Astrocyte (in vitro differentiated cells and primary cell): ENCODE results near the gene DUS2. TPM values are rescaled to one million over a fixed set of nuclear protein-coding genes. Genes with fewer than 3 reads are reported as not detected.
"Not testable (repeated sequence)": the region's sequence is repeated elsewhere in the genome, so short reads cannot be mapped to it uniquely, and the experiment has no call there.

ENCODE experiments used
- DNase-seq: peaks from one replicate; pipeline ENCODE4 v3.0.0-alpha.2; 2010; ENCODE audit warnings: low read depth
- FAIRE-seq: peaks from 2 replicates; lab custom pipeline; 2011; peaks lifted over from hg19 to GRCh38; lab: Jason Lieb, UNC
- H2AFZ ChIP-seq: 2 replicates; pipeline ENCODE4 v1.6.0; 2012; ENCODE audit warnings: low read depth, low read length, inconsistent platforms
- H3K27ac ChIP-seq: 2 replicates; pipeline ENCODE4 v1.5.1; 2011; ENCODE audit warnings: low read depth, low read length, inconsistent platforms
- H3K27me3 ChIP-seq: 2 replicates; pipeline ENCODE4 v1.6.0; 2011; ENCODE audit warnings: low read length, inconsistent platforms; ENCODE audit not compliant: insufficient read depth
- H3K36me3 ChIP-seq: 2 replicates; pipeline ENCODE4 v1.5.1; 2011; ENCODE audit warnings: low read length, inconsistent platforms; ENCODE audit not compliant: insufficient read depth
- H3K4me1 ChIP-seq: 2 replicates; pipeline ENCODE4 v1.5.1; 2011; ENCODE audit warnings: low read length, inconsistent platforms; ENCODE audit not compliant: insufficient read depth
- H3K4me2 ChIP-seq: 2 replicates; pipeline ENCODE4 v1.6.0; 2012; ENCODE audit warnings: low read length, inconsistent platforms
- H3K4me3 ChIP-seq: 2 replicates; pipeline ENCODE4 v1.5.1; 2011; ENCODE audit warnings: low read depth, mild to moderate bottlenecking, low read length, inconsistent platforms; ENCODE audit not compliant: insufficient read depth
- H3K79me2 ChIP-seq: 2 replicates; pipeline ENCODE4 v1.6.0; 2012; ENCODE audit warnings: mild to moderate bottlenecking, low read length, inconsistent platforms; ENCODE audit not compliant: insufficient read depth
- H3K9ac ChIP-seq: 2 replicates; pipeline ENCODE4 v1.6.0; 2012; ENCODE audit warnings: mild to moderate bottlenecking, low read length, inconsistent platforms
- H3K9me3 ChIP-seq: 2 replicates; pipeline ENCODE4 v1.5.1; 2012; ENCODE audit warnings: low read depth, mild to moderate bottlenecking, low read length, inconsistent platforms; ENCODE audit not compliant: insufficient read depth
- H4K20me1 ChIP-seq: 2 replicates; pipeline ENCODE4 v1.6.0; 2012; ENCODE audit warnings: low read length, inconsistent platforms; ENCODE audit not compliant: insufficient read depth
- H3K27ac Mint-ChIP-seq: one replicate; pipeline ENCODE4 v1.8.0; 2021; ENCODE audit warnings: mild to moderate bottlenecking, mixed read lengths; ENCODE audit not compliant: unreplicated experiment
- H3K27me3 Mint-ChIP-seq: one replicate; pipeline ENCODE4 v1.8.0; 2021; ENCODE audit warnings: low read depth, mixed read lengths; ENCODE audit not compliant: unreplicated experiment
- H3K36me3 Mint-ChIP-seq: one replicate; pipeline ENCODE4 v1.8.0; 2021; ENCODE audit warnings: low read depth, mixed read lengths; ENCODE audit not compliant: unreplicated experiment
- H3K4me1 Mint-ChIP-seq: one replicate; pipeline ENCODE4 v1.8.0; 2021; ENCODE audit warnings: low read depth, mixed read lengths; ENCODE audit not compliant: unreplicated experiment
- H3K4me3 Mint-ChIP-seq: one replicate; pipeline ENCODE4 v1.8.0; 2021; ENCODE audit warnings: mild to moderate bottlenecking, moderate library complexity, mixed read lengths; ENCODE audit not compliant: unreplicated experiment
- H3K9me3 Mint-ChIP-seq: one replicate; pipeline ENCODE4 v1.8.0; 2021; ENCODE audit warnings: mild to moderate bottlenecking, mixed read lengths; ENCODE audit not compliant: unreplicated experiment
- EZH2 ChIP-seq: IDR thresholded peaks from 2 replicates; pipeline ENCODE4 v1.6.1; 2012; ENCODE audit warnings: mild to moderate bottlenecking, low read length, inconsistent platforms; ENCODE audit not compliant: insufficient read depth
- total RNA-seq: library from RNA; stranded (reverse); gene quantifications from 2 replicates; pipeline ENCODE4 v1.2.1, GENCODE V29; 2021
- TF ChIP-seq, protein P1 (sequence below): IDR thresholded peaks from 2 replicates; pipeline ENCODE4 v1.5.1; 2011; ENCODE audit warnings: low read depth, mild to moderate bottlenecking, inconsistent platforms, low read length, moderate library complexity; ENCODE audit not compliant: insufficient read depth

The DUS2 gene
- total RNA-seq, 1 donor from 2014 or later = 14.9 TPM

DNA sequence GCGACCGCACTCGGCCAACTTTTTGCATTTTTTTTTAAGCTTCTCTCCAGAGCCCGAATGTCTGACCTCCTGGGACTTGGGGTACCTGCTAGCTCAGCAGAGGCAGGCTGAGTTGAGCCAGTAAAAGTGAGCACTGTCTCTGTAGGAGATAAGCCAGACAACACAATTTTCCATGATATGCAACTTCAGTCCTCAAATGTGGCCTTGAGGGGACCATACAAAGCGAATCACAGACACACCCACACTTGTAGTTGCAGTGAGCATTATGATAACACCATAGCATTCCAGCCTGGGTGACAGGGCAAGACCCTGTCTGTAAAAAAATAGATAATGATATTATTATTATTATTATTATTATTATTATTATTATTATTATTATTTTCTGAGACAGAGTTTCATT lies 26.4 kb upstream of the DUS2 start:
- Histone ChIP-seq H4K20me1 (no peaks in the 10 kb centered on the region), H3K4me3 (no peak overlapping the region), H3K9me3 (no peaks in the 10 kb centered on the region), H2AFZ (no peak overlapping the region), H3K79me2 (no peaks in the 10 kb centered on the region), H3K4me2 (no peak overlapping the region), H3K36me3 (no peaks in the 10 kb centered on the region), H3K4me1 (no peaks in the 10 kb centered on the region), H3K9ac (no peak overlapping the region), H3K27ac (no peak overlapping the region), H3K27me3 (peaks cover 3% of the 10 kb centered on the region)
- no peaks in the 10 kb centered on the region for H3K9me3 Mint-ChIP-seq
- H3K27me3 Mint-ChIP-seq = peaks cover 15% of the 10 kb centered on the region
- H3K4me1 Mint-ChIP-seq = peaks cover 4% of the 10 kb centered on the region
- TF ChIP-seq, protein P1, sequence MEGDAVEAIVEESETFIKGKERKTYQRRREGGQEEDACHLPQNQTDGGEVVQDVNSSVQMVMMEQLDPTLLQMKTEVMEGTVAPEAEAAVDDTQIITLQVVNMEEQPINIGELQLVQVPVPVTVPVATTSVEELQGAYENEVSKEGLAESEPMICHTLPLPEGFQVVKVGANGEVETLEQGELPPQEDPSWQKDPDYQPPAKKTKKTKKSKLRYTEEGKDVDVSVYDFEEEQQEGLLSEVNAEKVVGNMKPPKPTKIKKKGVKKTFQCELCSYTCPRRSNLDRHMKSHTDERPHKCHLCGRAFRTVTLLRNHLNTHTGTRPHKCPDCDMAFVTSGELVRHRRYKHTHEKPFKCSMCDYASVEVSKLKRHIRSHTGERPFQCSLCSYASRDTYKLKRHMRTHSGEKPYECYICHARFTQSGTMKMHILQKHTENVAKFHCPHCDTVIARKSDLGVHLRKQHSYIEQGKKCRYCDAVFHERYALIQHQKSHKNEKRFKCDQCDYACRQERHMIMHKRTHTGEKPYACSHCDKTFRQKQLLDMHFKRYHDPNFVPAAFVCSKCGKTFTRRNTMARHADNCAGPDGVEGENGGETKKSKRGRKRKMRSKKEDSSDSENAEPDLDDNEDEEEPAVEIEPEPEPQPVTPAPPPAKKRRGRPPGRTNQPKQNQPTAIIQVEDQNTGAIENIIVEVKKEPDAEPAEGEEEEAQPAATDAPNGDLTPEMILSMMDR = no peak
- TF ChIP-seq EZH2 = no peak
- no peak for DNase-seq
- FAIRE-seq = no peak
- H3K27ac Mint-ChIP-seq = no peak overlapping the region
- peaks cover under 1% of the 10 kb centered on the region for H3K36me3 Mint-ChIP-seq
- H3K4me3 Mint-ChIP-seq = no peak overlapping the region

DNA sequence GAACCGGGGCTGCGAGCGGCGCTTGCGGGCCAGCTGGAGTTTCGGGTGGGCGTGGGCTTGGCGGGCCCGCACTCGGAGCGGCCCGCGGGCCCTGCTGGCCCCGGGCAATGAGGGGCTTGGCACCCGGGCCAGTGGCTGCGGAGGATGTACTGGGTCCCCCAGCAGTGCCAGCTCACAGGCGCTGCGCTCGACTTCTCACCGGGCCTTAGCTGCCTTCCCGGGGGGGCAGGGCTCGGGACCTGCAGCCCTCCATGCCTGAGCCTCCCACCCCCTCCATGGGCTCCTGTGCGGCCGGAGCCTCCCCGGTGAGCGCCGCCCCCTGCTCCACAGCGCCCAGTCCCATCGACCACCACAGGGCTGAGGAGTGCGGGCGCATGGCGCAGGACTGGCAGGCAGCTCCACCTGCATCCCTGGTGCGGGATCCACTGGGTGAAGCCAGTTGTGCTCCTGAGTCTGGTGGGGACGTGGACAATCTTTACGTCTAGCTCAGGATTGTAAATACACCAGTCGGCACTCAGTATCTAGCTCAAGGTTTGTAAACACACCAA lies 24.8 kb upstream of the DUS2 start:
- H3K9me3 ChIP-seq, H2AFZ ChIP-seq, H3K27ac Mint-ChIP-seq, H3K9ac ChIP-seq, H3K4me2 ChIP-seq, H4K20me1 ChIP-seq, H3K79me2 ChIP-seq, DNase-seq, H3K27me3 ChIP-seq, H3K36me3 Mint-ChIP-seq, H3K4me1 ChIP-seq, H3K9me3 Mint-ChIP-seq, H3K36me3 ChIP-seq, H3K27ac ChIP-seq, H3K4me1 Mint-ChIP-seq, FAIRE-seq, H3K4me3 Mint-ChIP-seq, H3K4me3 ChIP-seq, H3K27me3 Mint-ChIP-seq: not testable (repeated sequence)

DNA sequence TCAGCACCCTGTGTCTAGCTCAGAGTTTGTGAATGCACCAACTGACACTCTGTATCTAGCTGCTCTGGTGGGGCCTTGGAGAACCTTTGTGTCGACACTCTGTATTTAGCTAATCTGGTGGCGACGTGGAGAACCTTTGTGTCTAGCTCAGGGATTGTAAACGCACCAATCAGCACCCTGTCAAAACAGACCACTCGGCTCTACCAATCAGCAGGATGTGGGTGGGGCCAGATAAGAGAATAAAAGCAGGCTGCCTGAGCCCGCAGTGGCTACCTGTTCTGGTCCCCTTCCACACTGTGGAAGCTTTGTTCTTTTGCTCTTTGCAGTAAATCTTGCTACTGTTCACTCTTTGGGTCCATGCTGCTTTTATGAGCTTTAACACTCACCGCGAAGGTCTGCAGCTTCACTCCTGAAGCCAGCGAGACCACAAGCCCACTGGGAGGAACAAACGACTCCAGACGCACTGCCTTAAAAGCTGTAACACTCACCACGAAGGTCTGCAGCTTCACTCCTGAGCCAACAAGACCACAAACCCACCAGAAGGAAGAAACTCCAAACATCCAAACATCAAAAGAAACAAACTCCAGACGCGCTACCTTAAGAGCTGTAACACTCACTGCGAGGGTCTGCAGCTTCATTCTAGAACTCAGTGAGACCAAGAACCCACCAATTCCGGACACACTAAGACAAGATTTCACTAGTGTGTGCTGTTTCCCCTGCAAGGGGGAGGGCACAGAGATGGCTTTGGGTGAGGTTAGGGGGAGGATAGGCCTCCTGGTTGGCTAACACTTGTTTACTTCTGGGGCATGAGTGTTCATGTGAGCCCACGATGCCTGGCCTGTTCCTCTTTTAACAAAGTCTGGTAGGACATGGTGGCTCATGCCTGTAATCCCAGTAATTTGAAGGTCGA lies 24.1 kb upstream of the DUS2 start, which contains the start of gene DPEP2:
Gene DPEP2 (minus strand): TSS at position 706 of the 910 bp plus-strand sequence. CDS start 6,272 bp downstream, outside the sequence.
- FAIRE-seq, H3K4me3 Mint-ChIP-seq, H3K4me3 ChIP-seq, DNase-seq, H3K4me1 ChIP-seq, H3K4me2 ChIP-seq, H3K9ac ChIP-seq, H3K27ac Mint-ChIP-seq, H3K27me3 Mint-ChIP-seq, H3K27ac ChIP-seq, H4K20me1 ChIP-seq, H3K9me3 ChIP-seq, H3K27me3 ChIP-seq, H3K36me3 Mint-ChIP-seq, H3K4me1 Mint-ChIP-seq, H3K9me3 Mint-ChIP-seq, H3K79me2 ChIP-seq, H3K36me3 ChIP-seq, H2AFZ ChIP-seq: not testable (repeated sequence)
